ENCODE measurements around the gene OMP.

The OMP gene

GRCh38 chr11:77137421-77137820, 34.8 kb downstream of the OMP start:
- DNase-seq (ENCODE audit: low read depth in 3 of 3, low spot score in 1 of 3): no peak

DNA sequence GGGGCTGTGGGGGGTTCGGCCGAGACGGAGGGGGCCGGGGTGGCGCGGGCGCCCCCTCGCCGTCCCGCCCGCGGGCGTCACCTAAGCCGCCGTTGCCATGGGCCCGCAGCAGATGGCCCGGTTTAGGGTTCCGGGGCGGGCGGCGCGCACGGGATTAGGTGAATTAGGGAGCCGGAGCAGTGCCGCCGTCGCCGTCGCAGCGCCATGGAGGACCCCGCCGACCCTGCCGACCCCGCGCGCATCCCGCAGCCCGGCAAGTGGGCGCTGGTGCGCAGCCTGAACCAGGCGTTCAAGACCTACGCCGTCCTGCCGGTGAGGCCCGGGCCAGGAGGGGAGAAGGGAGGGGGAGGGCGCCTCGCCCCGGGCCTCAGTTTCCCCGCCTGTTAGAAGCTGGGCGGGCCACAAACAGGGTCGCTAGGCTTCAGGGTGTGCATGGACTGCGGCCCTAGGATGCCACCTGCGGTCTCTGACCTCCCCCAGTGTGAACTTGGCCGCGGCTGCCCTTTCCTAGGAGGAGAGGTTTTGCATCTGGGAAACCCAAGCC, 35.5 kb downstream of the OMP start:
- no peak for DNase-seq (ENCODE audit: low read depth in 3 of 3, low spot score in 1 of 3)

GRCh38 chr11:77139201-77139600, 36.6 kb downstream of the OMP start:
- DNase-seq (ENCODE audit: low read depth in 3 of 3, low spot score in 1 of 3): no peak

GRCh38 chr11:77140231-77140851, 37.7 kb downstream of the OMP start:
- DNase-seq (ENCODE audit: low read depth in 3 of 3, low spot score in 1 of 3): no peak

GRCh38 chr11:77141034-77141433, 38.4 kb downstream of the OMP start:
- DNase-seq (ENCODE audit: low read depth in 3 of 3, low spot score in 1 of 3): no peak

DNA sequence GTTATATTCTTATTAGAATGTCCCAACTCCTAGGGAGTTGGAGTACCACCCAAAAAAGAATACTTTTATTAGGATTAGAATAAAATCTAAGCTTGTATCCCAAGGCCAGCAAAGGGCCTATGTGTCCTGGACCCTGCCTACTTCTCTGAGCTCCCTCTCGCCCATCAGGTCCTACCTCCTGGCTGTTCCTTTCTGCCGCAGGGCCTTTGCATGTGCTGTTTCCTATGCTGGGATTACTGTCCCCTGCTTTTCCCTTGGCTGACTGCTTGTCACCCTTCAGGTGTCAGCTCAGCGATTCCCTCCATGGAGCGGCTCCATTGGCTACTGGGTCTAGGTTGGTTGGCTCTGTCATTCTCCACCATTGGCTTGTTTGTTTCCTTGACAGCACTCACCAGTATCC, 38.8 kb downstream of the OMP start:
- DNase-seq (ENCODE audit: low read depth in 3 of 3, low spot score in 1 of 3): no peak

DNA sequence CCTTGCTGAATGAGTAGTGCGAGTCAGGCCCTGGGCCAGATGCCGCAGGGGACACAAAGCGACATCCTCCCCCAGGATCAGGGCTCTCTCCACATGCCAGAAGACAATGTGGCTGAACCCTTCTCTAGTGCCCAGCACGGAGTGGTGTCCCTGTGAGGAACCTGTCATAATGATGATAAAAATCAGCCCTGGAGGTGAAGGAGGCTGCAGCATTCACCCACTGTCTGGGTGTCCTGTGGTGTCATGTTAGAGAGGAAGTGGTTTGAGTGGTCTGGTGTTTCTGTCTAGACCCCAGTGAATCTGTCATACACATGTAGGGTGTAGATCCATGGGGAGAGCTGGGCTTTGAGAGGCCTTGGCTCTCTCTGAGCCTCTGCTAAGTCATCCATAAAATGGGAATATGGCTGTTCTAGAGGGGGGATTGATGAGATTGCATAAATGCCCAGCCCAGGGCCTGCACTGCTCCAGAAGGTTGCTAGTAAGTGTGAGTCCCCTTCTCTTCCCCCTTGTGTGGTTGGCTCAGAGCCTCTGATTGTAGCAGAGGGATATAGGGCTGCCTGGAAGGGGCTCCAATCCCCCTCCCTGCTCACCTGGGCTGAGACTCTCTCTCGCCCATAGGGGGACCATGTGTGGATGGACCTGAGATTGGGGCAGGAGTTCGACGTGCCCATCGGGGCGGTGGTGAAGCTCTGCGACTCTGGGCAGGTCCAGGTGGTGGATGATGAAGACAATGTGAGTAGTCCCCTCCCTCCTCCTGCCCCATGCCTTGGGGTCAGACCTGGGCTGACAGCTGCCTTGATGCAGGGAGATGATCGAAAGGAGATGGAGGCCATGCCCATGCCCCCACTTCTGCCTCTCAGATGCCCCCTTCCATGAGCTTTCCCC, 39.7 kb downstream of the OMP start:
- no peak for DNase-seq (ENCODE audit: low read depth in 3 of 3, low spot score in 1 of 3)

GRCh38 chr11:77143405-77144020, 40.9 kb downstream of the OMP start:
- DNase-seq (ENCODE audit: low read depth in 3 of 3, low spot score in 1 of 3): no peak

DNA sequence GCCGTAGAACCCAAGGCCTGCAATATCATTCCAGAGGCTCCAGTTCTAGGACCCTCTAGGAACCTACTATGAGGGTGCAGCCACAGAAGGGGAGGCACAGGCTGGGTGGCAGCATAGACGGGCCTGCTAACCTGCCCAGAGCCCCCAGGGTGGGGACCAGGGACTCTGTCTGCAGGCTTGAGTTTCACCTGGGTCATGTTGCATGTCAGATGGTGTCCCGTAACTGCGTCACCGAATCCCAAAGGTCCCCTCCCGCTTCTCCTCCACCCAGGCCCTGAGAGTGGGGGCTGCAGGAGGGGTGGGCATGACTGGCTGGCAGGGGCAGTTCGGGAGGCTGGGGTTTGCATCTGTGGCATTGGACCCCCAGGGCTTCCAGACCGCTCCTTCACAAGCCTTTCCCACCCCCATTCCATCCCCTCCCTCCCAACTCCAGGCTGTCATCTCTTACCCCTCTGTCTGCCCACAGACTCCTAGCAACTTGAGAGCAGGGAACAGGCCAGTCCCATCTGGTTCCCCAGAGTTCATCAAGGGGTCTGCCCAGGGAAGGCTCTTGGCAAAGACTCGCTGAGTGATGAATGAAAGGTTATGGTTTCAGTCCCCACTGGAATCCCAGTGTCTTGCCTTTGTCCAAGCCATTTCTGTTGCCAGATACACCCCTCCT, 41.7 kb downstream of the OMP start:
- DNase-seq (ENCODE audit: low read depth in 3 of 3, low spot score in 1 of 3): no peak

DNA sequence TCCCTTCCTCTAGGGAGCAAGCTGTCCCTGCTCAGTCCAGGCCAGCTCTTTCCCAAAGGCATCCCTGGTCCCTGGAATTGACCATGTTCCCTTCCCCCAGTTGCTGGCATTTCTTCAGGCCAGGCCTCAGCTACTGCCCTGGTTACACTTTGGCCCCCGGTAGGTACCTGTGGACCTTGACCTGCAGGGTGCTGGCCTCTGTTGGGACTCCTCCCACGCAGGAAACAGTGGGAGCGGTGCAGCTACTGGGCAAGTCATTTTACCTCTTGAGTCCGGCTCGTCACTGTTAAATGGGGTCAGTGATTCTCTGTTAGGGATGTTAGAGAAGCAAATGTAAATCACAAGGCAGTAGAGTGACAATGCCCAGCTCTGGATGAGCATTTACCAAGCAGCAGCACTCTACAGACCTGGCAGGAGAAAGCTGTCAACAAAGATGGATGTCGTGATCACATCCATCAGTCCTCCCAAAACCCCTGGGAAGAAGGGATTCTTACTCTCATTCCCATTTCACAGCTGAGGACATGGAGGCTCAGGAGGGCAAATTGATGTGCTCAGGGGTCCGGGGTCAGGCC, 42.3 kb downstream of the OMP start:
- no peak for DNase-seq (ENCODE audit: low read depth in 3 of 3, low spot score in 1 of 3)

GRCh38 chr11:77146261-77147035, 43.8 kb downstream of the OMP start:
- DNase-seq (ENCODE audit: low read depth in 3 of 3, low spot score in 1 of 3): no peak

- DNase-seq (ENCODE audit: low read depth in 3 of 3, low spot score in 1 of 3): no peak
Measured at GRCh38 chr11:77147036-77147315, 44.3 kb downstream of the OMP start.

DNA sequence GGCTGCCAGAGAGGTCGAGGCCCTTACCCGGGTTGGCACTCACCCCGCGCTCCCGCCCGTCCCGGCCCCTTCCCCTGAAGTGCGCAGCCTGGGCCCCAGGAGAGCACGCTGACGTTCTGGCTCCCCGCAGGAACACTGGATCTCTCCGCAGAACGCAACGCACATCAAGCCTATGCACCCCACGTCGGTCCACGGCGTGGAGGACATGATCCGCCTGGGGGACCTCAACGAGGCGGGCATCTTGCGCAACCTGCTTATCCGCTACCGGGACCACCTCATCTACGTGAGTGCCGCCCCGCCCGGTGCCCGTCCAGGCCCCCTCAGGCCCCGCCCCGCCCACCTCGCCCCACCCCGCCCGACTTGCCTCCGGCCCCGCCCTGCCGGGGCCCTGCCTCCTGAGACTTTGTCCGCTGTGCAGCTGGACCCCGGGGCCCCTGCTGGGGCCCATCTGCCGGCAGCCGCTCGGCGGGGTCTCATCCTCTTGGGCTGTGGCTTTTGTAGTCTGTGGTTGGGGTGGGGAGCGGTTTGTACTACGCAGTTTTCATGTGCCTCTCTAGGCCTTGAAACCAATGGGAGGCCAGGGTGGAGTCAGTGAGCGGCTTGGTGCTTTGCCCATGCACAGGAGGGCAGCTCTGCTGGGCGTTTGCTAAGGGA, 45.2 kb downstream of the OMP start:
- no peak for DNase-seq (ENCODE audit: low read depth in 3 of 3, low spot score in 1 of 3)

DNA sequence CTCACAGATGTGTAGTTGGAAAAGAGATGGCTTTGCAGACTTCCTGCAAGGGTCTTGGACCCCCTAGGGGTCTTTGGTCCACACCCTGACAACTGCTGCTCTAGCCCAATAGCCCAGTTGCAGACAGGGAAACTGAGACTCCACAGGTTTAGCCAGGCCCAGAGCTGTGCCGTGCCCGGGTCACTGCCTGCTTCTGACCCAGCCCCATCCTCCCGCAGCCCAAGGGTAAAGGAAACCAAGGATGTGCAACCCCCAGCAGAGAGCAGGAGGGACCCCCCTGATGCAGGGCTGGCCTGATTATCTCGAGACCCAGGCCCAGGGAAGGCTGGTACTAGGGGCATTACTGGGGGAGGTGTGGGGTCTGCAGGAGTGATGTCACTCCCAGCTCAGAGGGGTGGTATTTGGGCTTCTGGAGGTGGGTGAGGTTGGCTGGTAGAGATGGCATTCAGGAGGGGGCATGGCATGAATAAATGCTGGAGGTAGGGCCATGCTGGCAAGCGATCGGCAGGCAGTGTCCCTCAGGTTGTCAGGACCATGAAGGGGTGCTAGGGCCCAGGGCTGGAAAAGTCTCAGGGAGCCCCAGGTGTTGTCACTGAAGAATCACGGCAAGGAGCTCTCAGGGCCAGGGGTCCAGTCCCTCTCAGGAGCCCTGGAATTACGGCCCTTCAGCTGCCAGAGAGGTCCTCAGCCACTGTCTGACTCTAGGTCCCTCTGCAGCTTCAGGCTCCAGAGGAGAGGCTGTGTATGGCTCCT, 46.5 kb downstream of the OMP start:
- DNase-seq (ENCODE audit: low read depth in 3 of 3, low spot score in 1 of 3): no peak

DNA sequence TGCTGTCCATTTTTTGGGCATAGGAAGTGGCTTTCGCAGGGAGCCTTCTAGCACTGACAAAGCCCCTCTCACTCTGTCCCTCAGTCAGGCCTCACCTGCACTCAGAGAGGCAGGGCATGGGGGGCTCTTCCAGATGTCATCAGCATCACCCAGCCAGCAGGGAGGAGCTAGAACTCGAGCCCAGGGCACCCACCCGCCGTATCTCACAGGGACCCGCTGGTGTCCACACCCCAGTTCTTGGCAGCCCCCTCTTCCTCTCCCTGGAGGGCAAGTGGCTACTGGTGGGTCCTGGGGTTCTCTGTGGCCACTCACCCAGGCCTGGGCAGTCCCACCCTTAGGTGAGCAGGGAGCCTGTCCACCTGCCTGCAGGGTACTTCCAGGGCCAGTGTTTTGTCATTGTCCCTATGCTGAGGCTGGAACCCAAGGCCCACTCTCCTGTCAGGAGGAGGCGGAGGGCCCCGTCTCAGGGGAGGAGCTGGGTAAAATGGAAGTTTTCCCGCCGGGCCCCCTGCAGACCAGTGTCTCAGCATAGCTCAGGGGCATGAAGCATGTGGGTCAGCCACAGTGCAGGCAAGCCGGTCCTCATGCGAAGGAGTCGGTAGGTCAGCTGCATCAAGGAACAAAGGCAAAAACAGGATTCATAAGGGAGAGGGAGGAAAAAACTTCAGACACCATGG, 47.2 kb downstream of the OMP start:
- no peak for DNase-seq (ENCODE audit: low read depth in 3 of 3, low spot score in 1 of 3)

- no peak for DNase-seq (ENCODE audit: low read depth in 3 of 3, low spot score in 1 of 3)
Measured at GRCh38 chr11:77150836-77151235, 48.2 kb downstream of the OMP start.

DNA sequence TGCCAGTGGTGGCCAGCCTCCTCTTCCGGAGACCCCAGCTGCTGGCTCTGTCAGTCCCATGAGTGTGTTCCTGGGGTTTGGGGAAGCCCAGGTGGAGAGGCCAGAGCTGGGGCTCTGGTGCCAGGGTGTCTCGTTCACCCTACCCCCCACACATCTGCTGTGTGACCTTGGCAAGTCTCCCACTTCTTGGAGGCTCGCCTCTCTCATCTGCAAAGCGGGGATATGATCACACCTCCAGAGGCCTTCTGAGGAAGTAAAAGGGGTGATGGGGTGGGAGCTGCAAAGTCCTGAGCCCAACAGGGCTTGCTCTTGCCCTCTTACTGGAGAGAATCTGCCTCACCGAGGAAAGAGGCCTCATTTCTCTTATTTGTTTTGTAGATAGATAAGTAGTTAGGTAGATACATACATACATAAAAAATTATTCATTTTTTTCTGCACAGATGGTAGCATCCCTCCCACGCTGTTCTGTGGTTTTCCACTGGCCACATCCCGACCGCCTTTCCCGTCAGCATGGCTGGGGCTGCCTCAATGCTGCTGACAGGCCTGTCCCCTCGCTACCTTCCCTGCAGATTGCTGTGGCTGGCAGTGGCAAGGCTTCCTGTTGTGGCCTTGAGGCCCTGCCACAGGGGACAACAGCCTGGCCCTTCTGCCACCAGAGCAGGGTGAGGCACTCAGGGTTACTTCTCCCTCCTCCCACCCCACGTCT, 49.3 kb downstream of the OMP start:
- DNase-seq (ENCODE audit: low read depth in 3 of 3, low spot score in 1 of 3): no peak

GRCh38 chr11:77152846-77153245, 50.2 kb downstream of the OMP start:
- DNase-seq (ENCODE audit: low read depth in 3 of 3, low spot score in 1 of 3): no peak
